GM21825 (cell line): ENCODE data around the gene GRK5.
"Not testable (repeated sequence)": the region's sequence is repeated elsewhere in the genome, so short reads cannot be mapped to it uniquely, and the experiment has no call there.

Experiments used
- ATAC-seq: cut with Tn5 transposase; IDR thresholded peaks from one replicate; pipeline ENCODE4 v1.9.1; 2021; ENCODE audit warnings: mild to moderate bottlenecking, moderate library complexity; ENCODE audit not compliant: unreplicated experiment

The GRK5 gene

GRCh38 chr10:119248184-119248583 is 40.8 kb downstream of the GRK5 start:
- ATAC-seq = no peak

DNA sequence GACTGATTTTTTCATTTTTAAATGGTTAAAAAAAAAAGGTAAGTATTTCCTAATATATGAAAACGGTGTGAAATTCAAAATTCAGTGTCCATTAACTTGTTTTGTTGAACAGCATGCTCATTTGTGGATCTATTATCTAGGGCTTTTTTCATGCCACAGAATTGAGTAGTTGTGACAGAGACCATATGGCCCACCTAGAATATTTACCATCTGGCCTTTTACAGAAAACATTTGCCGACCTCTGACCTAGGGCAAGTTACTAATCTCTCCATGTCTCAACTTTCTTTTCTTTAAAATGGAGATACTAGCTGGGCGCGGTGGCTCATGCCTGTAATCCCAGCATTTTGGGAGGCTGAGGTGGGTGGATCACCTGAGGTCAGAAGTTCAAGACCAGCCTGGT is 41.3 kb downstream of the GRK5 start:
- no peak for ATAC-seq

DNA sequence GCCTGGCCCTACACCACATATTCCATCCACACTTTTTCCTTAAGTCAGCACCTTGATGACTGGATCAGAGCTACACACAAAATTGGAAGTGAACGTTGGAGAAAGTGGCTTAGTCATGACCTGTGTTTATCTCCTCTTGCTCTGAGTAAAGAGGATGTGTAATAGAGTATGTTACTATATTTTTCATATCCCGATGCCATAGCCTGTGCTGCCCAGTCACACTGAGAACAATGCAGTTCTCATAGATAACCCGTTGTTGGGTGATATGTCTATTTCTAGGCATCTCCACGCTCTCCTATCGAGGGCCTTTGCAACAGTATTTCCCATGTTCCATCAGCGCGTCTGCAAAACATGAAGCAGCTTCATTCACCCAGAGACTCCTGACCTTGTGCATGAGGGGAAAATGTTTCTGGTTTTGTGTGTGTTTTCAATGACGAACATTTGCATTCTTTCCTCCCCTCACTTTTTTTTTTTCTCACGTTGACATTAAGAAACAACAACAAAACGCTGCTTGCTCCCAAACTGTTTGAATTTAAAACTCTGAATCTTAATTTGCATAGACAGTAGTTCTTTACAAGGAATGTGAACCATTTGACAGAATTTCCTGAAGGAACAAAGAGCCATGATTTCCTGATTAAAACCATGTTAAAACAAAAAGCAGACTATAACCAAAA is 43.4 kb downstream of the GRK5 start:
- ATAC-seq = no peak

DNA sequence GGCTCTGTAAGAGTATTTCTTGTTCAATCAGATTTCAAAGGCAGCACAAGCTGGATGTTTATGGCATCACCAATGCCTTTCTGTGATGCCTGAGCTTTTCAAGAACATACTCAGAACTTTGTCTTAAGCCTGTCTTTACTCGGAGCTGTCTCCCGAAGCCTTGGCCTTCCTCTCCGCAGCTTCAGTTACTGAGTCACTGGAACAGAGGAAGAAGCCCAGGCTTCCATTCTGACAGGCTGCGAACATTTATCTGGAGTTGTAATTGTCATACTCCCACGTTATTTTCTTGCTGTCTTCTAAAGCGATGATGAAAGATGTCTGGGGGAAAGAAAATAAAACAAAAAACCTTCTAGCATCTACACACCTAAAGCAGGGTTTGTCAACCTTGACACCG is 43.9 kb downstream of the GRK5 start:
- ATAC-seq = no peak

DNA sequence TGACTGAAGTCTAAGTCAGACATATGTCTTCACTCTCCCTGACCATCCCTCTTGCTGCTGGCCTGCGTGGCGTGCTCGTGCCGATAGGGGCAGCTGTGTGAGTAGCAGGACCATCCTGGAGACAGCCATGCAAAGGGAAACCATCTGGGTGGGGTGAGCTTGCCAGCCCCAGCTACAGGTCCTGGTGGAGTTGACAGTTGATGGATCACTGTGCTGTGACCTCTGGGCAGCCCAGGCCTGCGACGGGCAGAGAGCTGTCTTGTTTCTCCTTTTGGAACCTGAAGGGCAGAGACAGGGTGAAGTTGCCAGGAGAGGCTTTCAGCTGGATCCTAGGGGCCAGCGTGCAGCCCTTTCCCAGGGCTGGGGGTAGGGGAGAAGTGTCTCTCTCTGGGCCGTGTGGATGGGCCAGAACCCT is 44.7 kb downstream of the GRK5 start:
- ATAC-seq = no peak

DNA sequence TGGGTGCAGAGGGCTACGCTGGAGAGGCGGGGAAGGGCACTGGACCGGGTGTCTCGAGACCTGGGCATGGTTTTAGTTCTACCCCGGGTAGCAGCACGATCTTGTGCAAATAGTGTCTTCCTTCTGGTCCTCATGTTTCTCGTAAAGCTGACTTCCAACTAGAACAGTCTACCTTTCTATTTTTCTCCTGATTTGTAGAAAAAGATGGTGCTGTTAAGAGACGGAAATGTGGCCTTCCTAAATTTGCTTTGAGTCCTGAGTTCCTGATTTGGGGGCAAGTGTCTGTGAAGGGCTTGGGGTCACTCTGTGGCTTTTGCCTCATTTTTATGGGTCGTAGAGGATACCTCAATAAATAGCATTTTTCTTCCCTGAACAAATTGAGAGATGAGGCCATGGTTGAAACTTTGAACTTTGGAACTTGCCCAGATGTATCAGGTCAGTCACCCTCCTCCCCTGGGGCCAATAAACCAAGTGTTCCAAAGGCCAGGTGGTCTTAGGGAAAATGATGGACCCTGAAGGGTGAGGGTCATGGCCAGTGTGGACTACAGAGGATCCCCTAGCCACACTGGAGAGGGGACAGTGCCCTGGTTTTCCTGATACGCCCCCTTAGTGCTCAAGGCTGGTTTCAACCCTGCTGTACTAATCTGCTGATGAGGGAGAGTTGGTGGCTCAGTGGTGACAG is 45.2 kb downstream of the GRK5 start:
- no peak for ATAC-seq

DNA sequence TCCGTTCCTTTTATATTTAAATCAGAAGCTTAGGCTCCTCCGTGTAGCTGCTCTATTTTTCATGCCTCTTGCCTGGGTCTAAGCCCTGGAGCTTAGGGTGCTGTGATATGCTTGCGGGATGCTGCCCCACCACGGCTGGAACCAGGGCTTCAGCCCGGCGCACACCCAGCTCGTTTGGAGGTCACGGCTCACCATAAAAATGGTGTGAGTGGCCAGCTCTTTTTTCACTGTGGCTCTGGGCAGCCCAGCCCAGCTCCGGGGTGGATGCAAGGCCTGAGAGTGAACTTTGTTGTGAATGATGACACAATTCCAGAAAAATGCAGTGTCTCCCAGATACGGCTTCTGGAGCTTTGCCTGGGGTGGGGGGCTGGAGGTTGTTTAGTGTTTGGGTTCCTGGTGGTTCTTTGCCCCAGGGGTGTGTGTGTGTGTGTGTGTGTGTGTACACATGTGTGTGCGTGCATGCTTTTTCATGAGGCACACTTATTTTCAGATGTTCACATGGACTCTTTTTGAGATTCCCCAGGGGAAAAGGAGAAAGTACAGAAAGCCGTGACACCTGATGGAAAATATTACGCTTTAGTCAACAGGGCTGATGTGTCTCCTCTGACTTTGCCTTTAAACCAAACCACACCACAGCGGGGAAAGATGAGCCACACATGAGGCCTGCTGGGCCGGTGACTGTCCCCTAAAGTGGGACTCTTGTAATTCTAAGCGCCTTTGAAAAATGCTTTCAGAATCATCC is 46.2 kb downstream of the GRK5 start:
- ATAC-seq = no peak

GRCh38 chr10:119254335-119254734 is 47.0 kb downstream of the GRK5 start:
- no peak for ATAC-seq

DNA sequence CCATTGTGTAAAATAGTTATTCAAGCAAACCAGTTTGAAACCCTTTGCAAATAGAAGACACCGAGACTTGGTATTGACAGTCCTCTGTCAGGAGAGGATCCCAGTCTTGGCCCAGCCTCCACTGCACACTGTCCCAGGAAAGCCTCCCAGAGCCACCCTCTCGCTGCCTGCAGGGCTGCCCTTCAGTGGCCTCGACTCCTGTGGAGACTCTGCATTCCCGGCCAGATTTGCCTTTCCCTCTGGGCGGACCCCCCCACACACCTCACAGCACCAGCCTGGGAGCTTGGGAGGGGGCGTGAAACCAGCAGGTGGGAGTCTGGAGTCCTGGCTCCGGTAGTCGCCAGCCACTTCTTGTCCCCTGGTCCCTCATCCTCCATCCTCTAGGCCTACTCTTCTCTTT is 48.7 kb downstream of the GRK5 start:
- no peak for ATAC-seq

- ATAC-seq = no peak
These were observed 49.5 kb downstream of the GRK5 start for GRCh38 chr10:119256897-119257296.

- no peak for ATAC-seq
These were observed 50.6 kb downstream of the GRK5 start for GRCh38 chr10:119257899-119258419.

GRCh38 chr10:119259345-119259744 is 52.0 kb downstream of the GRK5 start:
- ATAC-seq = no peak

GRCh38 chr10:119261016-119261415 is 53.6 kb downstream of the GRK5 start:
- not testable (repeated sequence) for ATAC-seq

- ATAC-seq = no peak
These were observed 56.7 kb downstream of the GRK5 start for GRCh38 chr10:119263951-119264617.

GRCh38 chr10:119265691-119266090 is 58.3 kb downstream of the GRK5 start:
- no peak for ATAC-seq

DNA sequence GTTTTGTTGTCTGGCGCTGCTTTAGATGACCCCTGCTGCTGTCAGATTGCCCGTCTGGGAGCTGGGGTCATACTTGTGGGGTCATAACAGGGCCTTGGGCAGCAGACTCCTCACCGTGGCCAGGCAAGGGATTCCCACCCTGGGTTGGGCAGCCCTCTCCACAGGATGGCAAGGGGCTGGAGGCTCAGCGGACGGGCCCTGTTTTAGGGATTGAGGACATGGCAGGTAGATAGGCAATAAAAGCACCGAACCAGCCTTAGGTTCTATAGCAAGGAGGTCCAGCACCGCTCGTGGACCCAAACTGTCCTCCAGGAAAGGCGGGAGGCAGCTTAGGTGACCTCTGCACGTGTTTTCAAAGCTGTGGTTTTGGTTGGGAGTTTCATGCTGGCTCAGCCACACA is 60.0 kb downstream of the GRK5 start:
- ATAC-seq = no peak

DNA sequence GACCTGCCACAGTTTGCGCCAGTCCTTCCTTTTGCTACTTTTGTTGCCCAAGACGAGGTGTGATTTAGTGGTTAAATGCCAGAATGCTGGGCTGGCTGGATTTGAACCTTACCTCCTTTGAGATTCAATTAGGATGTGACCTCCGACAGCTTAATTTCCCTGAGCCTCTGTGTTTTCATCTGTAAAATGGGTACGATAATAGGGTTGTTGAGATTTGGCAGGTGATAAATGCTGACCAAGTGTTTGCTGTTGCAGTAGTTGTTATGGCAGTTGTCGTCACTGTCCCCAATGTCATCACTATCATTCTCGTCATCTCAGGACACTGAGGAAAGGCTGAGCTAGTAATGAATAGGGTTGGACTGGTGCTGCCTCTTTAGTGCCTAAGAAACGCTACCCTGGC is 61.1 kb downstream of the GRK5 start:
- no peak for ATAC-seq

GRCh38 chr10:119268871-119269506 is 61.6 kb downstream of the GRK5 start:
- ATAC-seq = peak; percentile 85

- no peak for ATAC-seq
These were observed 62.4 kb downstream of the GRK5 start for GRCh38 chr10:119269737-119270136.

DNA sequence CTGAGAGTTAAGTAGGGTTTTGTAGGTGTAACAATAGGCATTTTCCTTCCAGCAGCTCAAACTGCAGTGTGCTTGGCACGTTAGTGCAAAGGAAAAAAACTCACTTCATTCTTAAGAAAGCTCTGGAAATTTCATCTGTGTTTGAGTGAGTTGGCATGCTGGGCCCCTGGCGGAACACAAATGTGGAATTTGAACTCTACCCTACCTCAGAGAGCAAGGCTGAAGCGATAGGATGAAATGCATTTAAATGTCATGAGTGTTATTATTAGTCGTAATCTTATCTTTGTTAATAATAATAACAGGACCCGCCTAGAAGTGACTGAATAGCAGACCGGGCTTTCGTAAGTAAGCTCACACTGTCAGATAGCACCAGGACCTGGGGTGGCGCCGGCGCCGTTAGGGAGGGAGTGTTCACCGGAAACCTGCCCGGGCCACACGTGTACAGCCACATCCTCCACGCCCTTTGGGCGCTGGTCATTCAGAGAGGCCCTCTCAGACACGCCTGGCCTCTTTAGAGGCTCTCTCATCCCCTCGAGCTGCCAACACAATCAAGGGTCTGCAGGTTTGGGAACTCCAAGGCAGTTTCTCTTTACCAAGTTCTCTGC is 63.5 kb downstream of the GRK5 start:
- peak; percentile 54 for ATAC-seq
